ES-I3 (cell line): Measurements from ENCODE around the gene IYD.

Experiments
- H3K36me3 ChIP-seq: 2 replicates; pipeline ENCODE4 v1.6.1; 2013; ENCODE audit warnings: mild to moderate bottlenecking, low read length, control low read depth, moderate library complexity; ENCODE audit not compliant: insufficient read depth
- H3K4me1 ChIP-seq: 2 replicates; pipeline ENCODE4 v1.6.1; 2013; ENCODE audit warnings: mild to moderate bottlenecking, control low read depth, low read length; ENCODE audit not compliant: insufficient read depth
- H3K9ac ChIP-seq: 2 replicates; pipeline ENCODE4 v1.6.1; 2013; ENCODE audit warnings: low read depth, mild to moderate bottlenecking, low read length, moderate library complexity
- H3K9me3 ChIP-seq: 2 replicates; pipeline ENCODE4 v1.6.1; 2013; ENCODE audit warnings: mild to moderate bottlenecking, low read length, moderate library complexity; ENCODE audit not compliant: control insufficient read depth, insufficient read depth

Gene IYD

GRCh38 chr6:150336708-150337107 lies 32.1 kb upstream of the IYD start:
- Histone ChIP-seq H3K36me3 (no peaks in the 10 kb centered on the region), H3K9me3 (no peaks in the 10 kb centered on the region), H3K9ac (no peak overlapping the region), H3K4me1 (no peaks in the 10 kb centered on the region)

- no peak overlapping the region for H3K9ac ChIP-seq
- no peaks in the 10 kb centered on the region for H3K36me3 ChIP-seq
- no peaks in the 10 kb centered on the region for H3K4me1 ChIP-seq
- H3K9me3 ChIP-seq, result no peaks in the 10 kb centered on the region
These were observed 26.7 kb upstream of the IYD start for GRCh38 chr6:150342126-150342525.

DNA sequence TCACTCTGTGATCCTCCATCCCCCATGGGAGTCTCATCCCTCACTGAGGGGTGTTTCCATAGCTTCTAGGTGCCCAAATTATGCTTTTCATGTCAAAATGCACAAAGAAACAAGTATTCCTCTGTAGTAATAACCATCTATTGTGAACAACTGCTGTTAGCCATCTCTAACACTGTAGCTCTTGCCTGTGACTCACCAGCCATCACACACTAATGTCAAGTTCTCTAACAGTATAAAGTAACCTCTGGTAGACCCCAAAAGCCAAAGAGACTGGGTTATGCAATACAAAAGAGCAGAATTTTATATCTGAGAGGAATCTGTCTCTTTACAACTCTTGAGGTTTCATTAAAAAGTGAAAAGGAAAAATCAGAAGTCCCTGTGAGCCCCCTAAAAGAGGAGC lies 25.4 kb upstream of the IYD start:
- H3K9me3 ChIP-seq, result no peaks in the 10 kb centered on the region
- no peaks in the 10 kb centered on the region for H3K36me3 ChIP-seq
- no peak overlapping the region for H3K9ac ChIP-seq
- H3K4me1 ChIP-seq, result no peaks in the 10 kb centered on the region

DNA sequence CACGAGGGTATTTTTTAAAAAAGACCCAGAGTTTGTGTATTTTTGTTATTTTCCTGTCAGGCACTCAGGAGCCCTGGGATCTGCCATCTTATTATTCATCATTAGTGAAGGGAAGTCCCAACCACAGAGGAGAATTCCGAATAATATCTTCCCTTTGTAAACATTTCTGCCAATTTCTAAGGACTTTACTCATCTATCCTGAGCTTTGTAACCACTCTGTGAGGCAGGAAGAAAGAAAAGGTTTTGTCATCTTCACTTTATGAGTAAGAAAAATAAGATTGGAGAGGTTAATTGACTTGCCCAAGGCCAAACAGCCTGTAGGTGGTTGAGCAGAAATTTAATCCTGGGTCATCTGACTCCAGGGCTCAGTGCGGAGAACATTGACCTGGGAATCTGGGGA lies 23.0 kb upstream of the IYD start:
- Histone ChIP-seq H3K9me3 (no peaks in the 10 kb centered on the region), H3K9ac (no peak overlapping the region), H3K36me3 (no peaks in the 10 kb centered on the region), H3K4me1 (no peaks in the 10 kb centered on the region)

- Histone ChIP-seq H3K36me3 (no peaks in the 10 kb centered on the region), H3K9ac (no peak overlapping the region), H3K4me1 (no peaks in the 10 kb centered on the region), H3K9me3 (no peaks in the 10 kb centered on the region)
These were observed 22.5 kb upstream of the IYD start for GRCh38 chr6:150346346-150346745.

- H3K4me1 ChIP-seq, result no peaks in the 10 kb centered on the region
- no peak overlapping the region for H3K9ac ChIP-seq
- H3K36me3 ChIP-seq, result no peaks in the 10 kb centered on the region
- no peaks in the 10 kb centered on the region for H3K9me3 ChIP-seq
These were observed 21.0 kb upstream of the IYD start for GRCh38 chr6:150347845-150348244.

DNA sequence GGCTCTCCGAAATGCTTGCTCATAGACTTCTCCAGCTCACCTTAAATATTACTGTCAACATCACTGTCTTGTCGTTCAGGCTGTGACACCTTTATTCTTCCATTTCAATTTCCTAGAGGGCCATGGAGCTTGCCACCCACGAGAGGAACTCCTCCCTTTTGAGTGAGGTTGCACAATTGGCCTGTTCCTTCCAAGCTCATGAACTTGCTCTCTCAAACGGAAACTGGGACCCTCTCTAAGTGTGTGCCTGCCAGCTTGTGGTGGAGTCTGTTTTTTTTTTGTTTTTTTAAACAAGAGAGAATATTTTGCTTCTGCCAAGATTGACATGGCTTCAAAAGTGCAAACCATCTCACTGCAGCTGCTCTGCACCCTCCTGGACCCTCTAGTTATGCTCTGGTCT lies 19.3 kb upstream of the IYD start:
- Histone ChIP-seq H3K9me3 (no peaks in the 10 kb centered on the region), H3K36me3 (no peaks in the 10 kb centered on the region), H3K4me1 (no peaks in the 10 kb centered on the region), H3K9ac (no peak overlapping the region)

DNA sequence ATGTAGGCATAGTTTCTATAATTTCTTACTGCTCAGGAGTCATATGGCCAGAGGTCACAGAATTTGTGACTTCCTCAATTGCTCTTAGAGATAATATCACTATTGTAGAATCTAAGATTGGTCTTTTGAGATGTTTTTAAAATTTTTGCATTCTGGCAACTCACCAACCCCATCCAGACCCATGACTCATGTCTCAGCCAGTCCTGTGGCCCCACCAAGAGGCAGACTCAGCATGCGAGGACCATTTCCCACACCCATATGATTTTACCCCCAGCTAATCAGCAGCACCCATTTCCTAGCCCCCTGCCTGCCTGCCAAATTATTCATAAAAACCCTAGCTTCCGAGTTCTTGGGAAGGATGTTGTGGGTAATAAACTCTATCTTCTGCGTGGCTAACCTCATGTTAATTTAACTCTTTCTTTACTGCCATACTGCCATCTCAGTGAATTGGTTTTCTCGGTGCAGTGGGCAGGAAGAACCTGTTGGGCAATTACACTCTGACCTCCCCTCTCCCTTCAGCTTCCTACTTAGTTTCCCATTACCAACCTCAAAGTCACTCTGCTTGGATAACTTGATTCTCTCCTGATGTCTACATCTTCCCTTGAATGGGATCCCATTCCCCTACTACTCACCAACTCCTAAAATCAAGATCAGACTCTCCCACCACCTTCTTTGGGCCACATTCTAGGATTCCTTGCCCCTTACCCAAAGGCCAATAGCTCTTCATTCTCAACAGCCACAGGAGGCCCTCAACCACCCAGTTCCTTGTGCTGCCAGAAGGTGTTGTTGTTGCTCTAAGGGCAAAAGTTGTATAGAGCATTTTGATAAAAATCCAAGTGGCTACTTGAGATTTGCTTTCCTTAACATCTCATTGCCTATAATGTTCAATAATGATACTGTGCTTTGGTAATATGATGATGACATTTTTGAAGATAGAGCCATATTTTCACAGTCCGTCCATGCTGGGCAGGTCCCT lies 16.2 kb upstream of the IYD start:
- H3K36me3 ChIP-seq, result no peaks in the 10 kb centered on the region
- no peaks in the 10 kb centered on the region for H3K4me1 ChIP-seq
- H3K9me3 ChIP-seq, result no peaks in the 10 kb centered on the region
- H3K9ac ChIP-seq, result no peak overlapping the region

DNA sequence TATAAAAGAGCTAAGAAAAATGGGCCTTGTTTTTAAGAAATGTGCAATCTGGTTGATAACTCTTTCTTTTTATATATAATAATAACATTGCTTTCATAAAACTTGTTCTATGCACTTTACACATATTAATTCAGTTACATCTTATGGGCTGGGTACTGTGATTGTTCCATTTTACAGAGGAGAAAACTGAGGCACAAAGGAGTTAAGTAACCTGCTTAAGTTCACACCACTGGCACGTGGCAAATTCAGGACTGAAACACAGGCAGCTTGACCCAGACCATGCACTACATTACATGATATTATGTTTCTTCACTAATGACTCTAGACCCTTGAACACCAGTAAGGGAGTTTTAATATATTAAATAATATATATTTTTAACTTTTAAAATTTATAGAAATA lies 15.4 kb upstream of the IYD start:
- no peaks in the 10 kb centered on the region for H3K9me3 ChIP-seq
- no peaks in the 10 kb centered on the region for H3K4me1 ChIP-seq
- H3K36me3 ChIP-seq, result no peaks in the 10 kb centered on the region
- H3K9ac ChIP-seq, result no peak overlapping the region

DNA sequence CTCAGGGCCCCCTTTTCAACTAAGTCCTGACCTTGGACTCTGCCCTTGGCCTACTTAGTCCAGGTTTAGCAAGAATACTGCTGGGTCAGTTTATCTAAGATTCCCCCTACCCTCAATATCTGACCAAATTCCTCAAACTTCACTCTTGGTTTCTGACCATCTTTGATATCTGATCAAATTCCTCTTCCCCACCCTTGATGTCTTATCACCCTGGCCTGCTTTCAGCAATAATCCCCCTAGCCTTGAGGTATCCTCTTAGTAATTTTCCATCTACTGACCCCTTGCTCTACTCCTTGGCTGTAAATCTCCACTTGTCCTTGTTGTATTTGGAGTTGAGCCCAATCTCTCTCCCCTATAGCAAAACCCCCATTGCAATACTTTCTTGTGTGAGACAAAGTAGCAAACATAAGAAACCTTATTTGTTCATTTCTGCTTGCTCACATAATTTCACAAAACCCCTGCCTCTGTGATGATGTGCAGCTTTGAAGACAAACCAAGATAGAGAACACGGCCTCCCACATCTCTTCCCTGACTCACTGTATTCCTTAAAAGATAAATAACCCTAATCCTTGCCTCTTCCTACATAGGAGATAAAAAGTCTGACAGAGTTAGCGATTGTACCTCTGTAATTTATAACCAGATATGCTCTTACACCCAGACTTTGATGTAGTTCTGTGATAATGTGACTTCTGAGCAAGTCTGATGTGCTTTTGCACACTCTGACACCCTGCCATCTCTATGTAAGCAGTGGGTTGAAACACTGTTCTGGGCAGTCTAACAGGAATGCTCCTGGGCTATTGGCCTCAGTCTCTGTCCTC lies 13.8 kb upstream of the IYD start:
- Histone ChIP-seq H3K9me3 (no peaks in the 10 kb centered on the region; the same call in 1 of the 2 replicates), H3K4me1 (no peaks in the 10 kb centered on the region), H3K36me3 (no peaks in the 10 kb centered on the region), H3K9ac (no peak overlapping the region)

- Histone ChIP-seq H3K9ac (no peak overlapping the region), H3K4me1 (no peaks in the 10 kb centered on the region), H3K36me3 (no peaks in the 10 kb centered on the region), H3K9me3 (no peaks in the 10 kb centered on the region; the same call in 1 of the 2 replicates)
These were observed 12.9 kb upstream of the IYD start for GRCh38 chr6:150355932-150356331.

DNA sequence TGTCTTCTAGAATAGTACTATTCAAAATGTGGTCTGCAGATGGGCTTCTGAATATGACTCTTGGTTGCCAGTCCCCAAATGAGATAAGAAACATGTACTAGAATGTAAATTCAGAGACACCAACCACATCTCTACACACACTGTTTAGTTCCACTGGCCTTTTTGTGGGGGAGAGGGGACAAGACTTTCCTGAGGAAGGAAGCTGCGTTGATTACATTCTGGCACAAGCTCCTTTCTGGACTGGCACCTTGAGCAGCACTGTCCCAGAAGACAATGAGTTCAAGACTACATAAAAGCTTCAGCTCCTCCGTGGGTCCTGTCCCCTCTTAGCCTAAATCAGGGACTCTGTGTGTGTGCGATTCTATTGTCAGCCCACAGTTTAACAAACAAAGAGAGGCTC lies 6.9 kb upstream of the IYD start:
- Histone ChIP-seq H3K4me1 (no peaks in the 10 kb centered on the region), H3K36me3 (no peaks in the 10 kb centered on the region), H3K9ac (no peak overlapping the region), H3K9me3 (no peaks in the 10 kb centered on the region; the same call in 1 of the 2 replicates)

DNA sequence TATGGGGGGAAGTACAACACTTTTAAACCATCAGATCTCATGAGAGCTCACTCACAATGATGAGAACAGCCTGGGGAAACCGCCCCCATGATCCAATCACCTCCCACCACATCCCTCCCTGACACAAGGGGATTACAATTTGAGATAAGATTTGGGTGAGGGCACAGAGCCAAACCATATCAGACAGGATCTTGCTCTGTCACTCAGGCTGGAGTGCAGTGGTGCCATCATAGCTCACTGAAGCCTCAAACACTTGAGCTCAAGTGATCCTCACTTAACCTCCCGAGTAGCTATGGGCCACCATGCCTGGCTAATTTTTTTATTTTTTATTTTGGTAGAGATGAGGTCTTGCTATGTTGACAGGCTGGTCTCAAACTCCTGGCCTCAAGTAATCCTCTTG lies 5.1 kb upstream of the IYD start:
- no peaks in the 10 kb centered on the region for H3K4me1 ChIP-seq
- no peaks in the 10 kb centered on the region for H3K36me3 ChIP-seq
- H3K9me3 ChIP-seq, result no peaks in the 10 kb centered on the region; the same call in 1 of the 2 replicates
- no peak overlapping the region for H3K9ac ChIP-seq

- no peaks in the 10 kb centered on the region for H3K9me3 ChIP-seq
- no peak overlapping the region for H3K9ac ChIP-seq
- H3K36me3 ChIP-seq, result no peaks in the 10 kb centered on the region
- H3K4me1 ChIP-seq, result no peaks in the 10 kb centered on the region
These were observed 2.6 kb upstream of the IYD start for GRCh38 chr6:150366118-150366778.
